HG03558 (cell line): ENCODE measurements around the gene GCKR.

Source experiments
- ATAC-seq: cut with Tn5 transposase; IDR thresholded peaks from one replicate; pipeline ENCODE4 v1.9.1; 2021; ENCODE audit warnings: moderate number of reproducible peaks; ENCODE audit not compliant: unreplicated experiment; ENCODE audit errors: extremely low read depth

Gene GCKR

GRCh38 chr2:27569398-27569797 is 72.8 kb downstream of the GCKR start:
- ATAC-seq = no peak

DNA sequence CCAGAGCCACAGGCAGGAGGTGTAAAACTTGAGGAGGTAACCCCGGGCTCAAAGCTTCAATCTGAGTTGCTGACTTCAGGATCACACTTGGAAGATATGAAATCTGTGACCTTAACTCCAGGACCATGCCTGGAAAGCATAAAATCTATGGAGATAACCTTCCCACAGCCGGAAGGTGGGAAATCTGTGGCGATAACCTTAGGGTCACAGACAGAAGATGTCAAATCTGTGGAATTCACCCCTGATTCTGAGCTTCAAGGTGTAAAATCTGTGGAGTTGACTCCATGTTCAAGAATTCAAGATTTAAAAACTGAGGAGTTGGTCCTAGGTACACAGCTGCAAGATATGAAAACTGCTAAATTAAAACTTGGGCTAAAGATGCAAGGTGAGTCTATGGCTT is 74.6 kb downstream of the GCKR start:
- ATAC-seq = no peak

DNA sequence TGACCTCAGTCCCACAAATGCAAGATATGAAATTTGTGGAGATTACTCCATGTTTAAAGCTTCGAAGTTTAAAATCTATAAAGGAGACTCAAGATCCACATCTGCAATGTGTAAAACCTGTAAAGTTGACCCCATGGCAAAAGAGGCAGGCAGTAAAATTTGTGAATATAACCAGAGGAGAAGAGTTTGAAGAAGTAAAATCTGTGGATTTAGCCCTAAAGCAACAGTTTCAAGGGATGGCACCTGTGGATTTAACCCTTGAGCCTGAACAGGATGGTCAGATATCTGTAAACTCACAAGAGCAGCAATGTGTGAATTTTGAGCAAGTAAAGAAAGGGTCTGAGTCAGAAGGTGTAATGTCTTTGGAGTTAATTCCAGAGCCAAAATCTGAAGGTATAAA is 75.0 kb downstream of the GCKR start:
- ATAC-seq = no peak

- no peak for ATAC-seq
Observed at GRCh38 chr2:27572439-27572838, 75.8 kb downstream of the GCKR start.

- no peak for ATAC-seq
Observed at GRCh38 chr2:27572998-27573429, 76.4 kb downstream of the GCKR start.
